ENCODE data around the gene THAP11. TPM values are rescaled to one million over a fixed set of nuclear protein-coding genes. Genes with fewer than 3 reads are reported as not detected.

The THAP11 gene
- total and polyA plus RNA-seq, 2 of the 13 experiments (the other 11 are each of a cell fraction or from before 2014, with no cell fraction given): 44.2 to 53.4 TPM

DNA sequence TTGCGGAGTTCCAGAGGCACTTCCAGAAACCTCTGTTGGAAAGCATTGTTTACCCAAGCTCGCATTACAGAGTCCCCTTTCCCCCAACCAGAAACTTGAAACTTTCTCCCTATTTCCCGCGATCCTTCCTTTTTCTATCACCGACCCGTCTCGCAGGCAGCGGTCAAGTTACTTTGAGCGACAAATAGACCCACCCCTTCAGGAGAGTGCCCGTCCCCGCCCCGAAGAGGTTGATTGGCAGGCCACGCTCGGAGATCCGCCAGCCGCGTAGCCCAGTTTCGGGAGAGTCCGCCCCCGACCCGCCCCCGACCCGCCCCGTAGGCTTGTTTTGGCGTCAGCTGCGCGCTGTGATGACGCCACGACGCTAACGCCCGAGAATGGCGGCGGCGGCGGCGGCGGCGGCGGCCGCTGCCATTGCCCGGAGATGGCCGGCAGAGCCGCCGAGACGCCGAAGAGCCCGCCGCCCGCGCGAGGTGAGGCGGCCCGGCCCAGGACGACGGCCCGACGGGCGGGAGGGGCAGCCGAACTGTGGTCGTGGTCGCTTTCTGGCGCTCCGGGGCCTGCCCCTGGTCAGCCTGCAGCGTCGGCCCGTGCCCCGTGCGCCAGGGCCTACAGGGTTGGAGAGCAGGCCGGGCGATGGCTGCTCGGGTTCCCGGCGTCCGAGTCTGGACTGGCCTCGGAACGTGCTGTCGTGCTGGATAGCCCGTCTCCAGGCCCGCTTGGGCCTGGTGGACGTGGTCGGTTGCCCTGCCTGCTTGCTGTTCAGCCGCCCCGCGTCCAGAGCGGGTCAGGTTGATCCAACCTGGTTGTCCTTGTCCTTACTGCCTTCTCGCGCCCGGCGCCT, 51.0 kb downstream of the THAP11 start, which contains the start of gene PSKH1 (continued):
- TF ChIP-seq SP2 (CRISPR knock-in tag; IDR thresholded peaks at IDR 0.05) (peak; percentile 88), NR1H2 (CRISPR knock-in tag; IDR thresholded peaks at IDR 0.05; ENCODE audit: borderline replicate concordance, low read depth) (peak; percentile 95; the same call in 1 of the 2 replicates), ZNF562 (CRISPR knock-in tag; IDR thresholded peaks at IDR 0.05; ENCODE audit: borderline replicate concordance) (no peak), ZNF572 (CRISPR knock-in tag; IDR thresholded peaks at IDR 0.05) (no peak), ZBTB7B (CRISPR knock-in tag; IDR thresholded peaks at IDR 0.05) (no peak), ZNF460 (CRISPR knock-in tag; IDR thresholded peaks at IDR 0.05; ENCODE audit: borderline replicate concordance) (no peak), EEA1 (CRISPR knock-in tag; IDR thresholded peaks at IDR 0.05; ENCODE audit: borderline replicate concordance) (peak; percentile 84; the same call in 1 of the 2 replicates), ZFX (CRISPR knock-in tag; IDR thresholded peaks at IDR 0.05; ENCODE audit: low read depth) (peak; percentile 98), CAMTA2 (CRISPR knock-in tag; IDR thresholded peaks at IDR 0.05; ENCODE audit: borderline replicate concordance) (peak; percentile 96), KDM2A (CRISPR knock-in tag; IDR thresholded peaks at IDR 0.05; ENCODE audit: borderline replicate concordance, low read depth) (0 out of 2 replicates have a peak, but pooled peaks have one; percentile 11), NFE2L2 (IDR thresholded peaks at IDR 0.05; ENCODE audit: low read length) (no peak), ZGPAT (CRISPR knock-in tag; IDR thresholded peaks at IDR 0.05) (no peak), SMAD3 (CRISPR knock-in tag; IDR thresholded peaks at IDR 0.05) (0 out of 2 replicates have a peak, but pooled peaks have one; percentile 39), SRF (IDR thresholded peaks at IDR 0.05; ENCODE audit: low read depth, low read length) (peak; percentile 68), ZNF17 (CRISPR knock-in tag; IDR thresholded peaks at IDR 0.05) (no peak)
- TF ChIP-seq, protein P1, sequence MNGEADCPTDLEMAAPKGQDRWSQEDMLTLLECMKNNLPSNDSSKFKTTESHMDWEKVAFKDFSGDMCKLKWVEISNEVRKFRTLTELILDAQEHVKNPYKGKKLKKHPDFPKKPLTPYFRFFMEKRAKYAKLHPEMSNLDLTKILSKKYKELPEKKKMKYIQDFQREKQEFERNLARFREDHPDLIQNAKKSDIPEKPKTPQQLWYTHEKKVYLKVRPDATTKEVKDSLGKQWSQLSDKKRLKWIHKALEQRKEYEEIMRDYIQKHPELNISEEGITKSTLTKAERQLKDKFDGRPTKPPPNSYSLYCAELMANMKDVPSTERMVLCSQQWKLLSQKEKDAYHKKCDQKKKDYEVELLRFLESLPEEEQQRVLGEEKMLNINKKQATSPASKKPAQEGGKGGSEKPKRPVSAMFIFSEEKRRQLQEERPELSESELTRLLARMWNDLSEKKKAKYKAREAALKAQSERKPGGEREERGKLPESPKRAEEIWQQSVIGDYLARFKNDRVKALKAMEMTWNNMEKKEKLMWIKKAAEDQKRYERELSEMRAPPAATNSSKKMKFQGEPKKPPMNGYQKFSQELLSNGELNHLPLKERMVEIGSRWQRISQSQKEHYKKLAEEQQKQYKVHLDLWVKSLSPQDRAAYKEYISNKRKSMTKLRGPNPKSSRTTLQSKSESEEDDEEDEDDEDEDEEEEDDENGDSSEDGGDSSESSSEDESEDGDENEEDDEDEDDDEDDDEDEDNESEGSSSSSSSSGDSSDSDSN (CRISPR knock-in tag; IDR thresholded peaks at IDR 0.05): peak; percentile 80; the same call in 1 of the 2 replicates
- TF ChIP-seq, protein P2, sequence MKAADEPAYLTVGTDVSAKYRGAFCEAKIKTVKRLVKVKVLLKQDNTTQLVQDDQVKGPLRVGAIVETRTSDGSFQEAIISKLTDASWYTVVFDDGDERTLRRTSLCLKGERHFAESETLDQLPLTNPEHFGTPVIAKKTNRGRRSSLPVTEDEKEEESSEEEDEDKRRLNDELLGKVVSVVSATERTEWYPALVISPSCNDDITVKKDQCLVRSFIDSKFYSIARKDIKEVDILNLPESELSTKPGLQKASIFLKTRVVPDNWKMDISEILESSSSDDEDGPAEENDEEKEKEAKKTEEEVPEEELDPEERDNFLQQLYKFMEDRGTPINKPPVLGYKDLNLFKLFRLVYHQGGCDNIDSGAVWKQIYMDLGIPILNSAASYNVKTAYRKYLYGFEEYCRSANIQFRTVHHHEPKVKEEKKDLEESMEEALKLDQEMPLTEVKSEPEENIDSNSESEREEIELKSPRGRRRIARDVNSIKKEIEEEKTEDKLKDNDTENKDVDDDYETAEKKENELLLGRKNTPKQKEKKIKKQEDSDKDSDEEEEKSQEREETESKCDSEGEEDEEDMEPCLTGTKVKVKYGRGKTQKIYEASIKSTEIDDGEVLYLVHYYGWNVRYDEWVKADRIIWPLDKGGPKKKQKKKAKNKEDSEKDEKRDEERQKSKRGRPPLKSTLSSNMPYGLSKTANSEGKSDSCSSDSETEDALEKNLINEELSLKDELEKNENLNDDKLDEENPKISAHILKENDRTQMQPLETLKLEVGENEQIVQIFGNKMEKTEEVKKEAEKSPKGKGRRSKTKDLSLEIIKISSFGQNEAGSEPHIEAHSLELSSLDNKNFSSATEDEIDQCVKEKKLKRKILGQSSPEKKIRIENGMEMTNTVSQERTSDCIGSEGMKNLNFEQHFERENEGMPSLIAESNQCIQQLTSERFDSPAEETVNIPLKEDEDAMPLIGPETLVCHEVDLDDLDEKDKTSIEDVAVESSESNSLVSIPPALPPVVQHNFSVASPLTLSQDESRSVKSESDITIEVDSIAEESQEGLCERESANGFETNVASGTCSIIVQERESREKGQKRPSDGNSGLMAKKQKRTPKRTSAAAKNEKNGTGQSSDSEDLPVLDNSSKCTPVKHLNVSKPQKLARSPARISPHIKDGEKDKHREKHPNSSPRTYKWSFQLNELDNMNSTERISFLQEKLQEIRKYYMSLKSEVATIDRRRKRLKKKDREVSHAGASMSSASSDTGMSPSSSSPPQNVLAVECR (CRISPR knock-in tag; IDR thresholded peaks at IDR 0.05; ENCODE audit: borderline replicate concordance): peak; percentile 93
- TF ChIP-seq, protein P3, sequence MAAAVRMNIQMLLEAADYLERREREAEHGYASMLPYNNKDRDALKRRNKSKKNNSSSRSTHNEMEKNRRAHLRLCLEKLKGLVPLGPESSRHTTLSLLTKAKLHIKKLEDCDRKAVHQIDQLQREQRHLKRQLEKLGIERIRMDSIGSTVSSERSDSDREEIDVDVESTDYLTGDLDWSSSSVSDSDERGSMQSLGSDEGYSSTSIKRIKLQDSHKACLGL (CRISPR knock-in tag; IDR thresholded peaks at IDR 0.05): peak; percentile 76
- TF ChIP-seq, protein P4, sequence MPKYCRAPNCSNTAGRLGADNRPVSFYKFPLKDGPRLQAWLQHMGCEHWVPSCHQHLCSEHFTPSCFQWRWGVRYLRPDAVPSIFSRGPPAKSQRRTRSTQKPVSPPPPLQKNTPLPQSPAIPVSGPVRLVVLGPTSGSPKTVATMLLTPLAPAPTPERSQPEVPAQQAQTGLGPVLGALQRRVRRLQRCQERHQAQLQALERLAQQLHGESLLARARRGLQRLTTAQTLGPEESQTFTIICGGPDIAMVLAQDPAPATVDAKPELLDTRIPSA (CRISPR knock-in tag; IDR thresholded peaks at IDR 0.05; ENCODE audit: borderline replicate concordance): no peak

Data from HepG2 (cell line).